HT1080 (cell line): ENCODE data around the gene GNA12. TPM values are rescaled to one million over a fixed set of nuclear protein-coding genes. Genes with fewer than 3 reads are reported as not detected.
A peak's percentile ranks its signal among the peaks of the same experiment; 100 is the strongest.

Experiments used
- DNase-seq: peaks from one replicate; pipeline ENCODE4 v3.0.0-alpha.2; 2015; ENCODE audit warnings: low read depth
- total RNA-seq: library from RNA; depleted of rRNA; stranded (reverse); fragments of >200 nt; shearing (Covaris generic); gene quantifications from 2 replicates; pipeline ENCODE4 v1.2.3, GENCODE V29; 2014

The GNA12 gene
- total RNA-seq, 1 experiment from 2014 or later = 25.1 TPM

- DNase-seq = no peak
Measured at GRCh38 chr7:2782565-2782964, 61.5 kb downstream of the GNA12 start.

DNA sequence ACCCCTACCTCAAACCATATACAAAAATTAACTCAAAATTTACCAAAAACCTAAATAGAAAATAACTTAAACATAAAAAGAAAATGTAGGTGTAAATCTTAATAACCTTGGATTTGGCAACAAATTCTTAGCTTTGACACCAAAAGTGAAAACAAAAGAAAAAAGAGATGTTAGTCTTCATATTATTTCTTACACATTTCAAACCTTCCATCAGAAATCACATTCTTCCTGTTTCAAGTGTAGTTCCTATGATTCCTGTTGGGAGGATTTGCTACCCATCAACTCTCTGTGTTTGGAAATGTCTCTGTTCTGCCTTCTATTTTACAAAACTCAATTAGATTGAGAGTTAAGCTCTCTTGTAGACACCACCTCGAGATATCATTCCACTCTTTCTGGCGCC, 62.0 kb downstream of the GNA12 start:
- no peak for DNase-seq

DNA sequence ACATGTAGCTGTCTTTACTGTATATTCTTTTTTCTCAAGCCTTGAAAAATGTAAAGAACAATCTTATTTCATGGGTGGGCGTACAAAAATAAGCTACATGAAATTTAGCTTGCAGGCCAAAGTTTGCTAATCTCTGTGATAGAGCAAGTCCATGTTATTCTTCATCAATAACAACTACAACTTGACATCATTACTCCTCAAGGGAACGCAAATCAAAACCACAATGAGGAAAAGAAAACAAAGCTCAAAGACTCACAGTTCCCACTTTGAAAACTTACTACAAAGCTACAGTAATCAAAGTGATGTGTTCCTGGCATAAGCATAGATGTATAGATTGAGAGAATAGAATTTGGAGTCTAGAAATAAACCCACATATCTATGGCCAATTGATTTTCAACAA, 62.5 kb downstream of the GNA12 start:
- no peak for DNase-seq

GRCh38 chr7:2779051-2779450, 65.1 kb downstream of the GNA12 start:
- DNase-seq = no peak

- no peak for DNase-seq
Measured at GRCh38 chr7:2777898-2778535, 66.1 kb downstream of the GNA12 start.

GRCh38 chr7:2776401-2776800, 67.7 kb downstream of the GNA12 start:
- DNase-seq = no peak

DNA sequence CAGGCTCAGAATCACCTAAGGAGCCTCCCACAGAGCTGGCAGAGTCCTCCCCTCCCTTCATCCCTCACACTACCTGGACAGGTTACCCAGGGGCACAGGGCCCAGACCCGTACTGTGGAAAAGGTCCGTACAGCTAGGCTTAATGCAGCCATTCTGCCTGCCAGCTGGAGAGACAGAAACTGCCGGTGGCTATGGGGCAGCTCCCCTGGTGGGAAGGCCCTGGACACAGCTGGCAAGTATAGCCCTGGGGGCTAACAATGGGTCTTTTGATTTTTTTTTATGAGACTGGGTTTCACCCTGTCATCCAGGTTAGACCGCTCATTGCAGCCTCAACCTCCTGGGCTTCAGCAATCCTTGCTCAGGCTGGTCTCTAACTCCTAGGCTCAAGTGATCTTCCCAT, 68.3 kb downstream of the GNA12 start:
- DNase-seq = no peak

GRCh38 chr7:2775376-2775775, 68.7 kb downstream of the GNA12 start:
- DNase-seq = no peak

- DNase-seq = no peak
Measured at GRCh38 chr7:2774935-2775334, 69.2 kb downstream of the GNA12 start.

DNA sequence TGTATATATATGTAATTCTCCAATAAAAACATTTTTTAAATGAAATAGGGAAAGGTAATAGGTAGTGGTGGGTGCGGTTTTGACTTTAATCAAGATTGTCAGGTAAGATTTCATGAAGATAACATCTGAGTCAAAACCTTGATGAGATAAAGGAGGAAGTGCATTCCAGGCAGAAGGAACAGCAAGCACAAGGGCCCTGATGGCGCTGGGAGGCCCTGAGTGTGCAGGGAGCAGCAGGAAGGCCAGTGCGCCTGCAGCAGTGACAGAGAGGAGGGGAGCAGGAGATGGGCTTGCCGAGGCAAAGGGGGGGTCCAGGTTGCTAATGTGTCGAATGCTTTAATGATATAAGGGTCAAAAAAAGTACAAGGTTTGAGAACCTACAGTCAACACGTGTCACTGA, 69.8 kb downstream of the GNA12 start:
- no peak for DNase-seq

DNA sequence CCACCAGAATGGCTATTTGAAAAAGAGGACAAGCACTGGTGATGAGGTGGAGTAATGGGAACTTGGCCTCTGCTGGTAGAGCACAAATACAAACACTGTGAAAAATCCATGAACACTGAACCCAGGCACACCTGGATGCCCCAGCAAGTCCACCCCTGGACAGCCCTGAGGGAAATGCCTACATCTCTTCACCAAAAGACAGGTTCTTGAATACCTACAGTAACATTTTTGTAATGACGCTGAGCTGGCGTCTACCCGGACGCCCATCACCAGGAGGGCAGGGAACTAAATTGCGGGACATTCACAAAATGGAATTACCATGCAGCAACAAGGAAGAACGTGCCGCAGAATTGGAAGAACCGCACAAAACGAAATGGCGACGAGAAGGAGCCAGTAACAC, 70.5 kb downstream of the GNA12 start:
- DNase-seq = no peak

GRCh38 chr7:2771274-2771731, 72.8 kb downstream of the GNA12 start:
- no peak for DNase-seq

GRCh38 chr7:2764621-2765020, 79.5 kb downstream of the GNA12 start:
- DNase-seq = no peak

GRCh38 chr7:2763597-2763996, 80.5 kb downstream of the GNA12 start:
- DNase-seq = no peak

- no peak for DNase-seq
Measured at GRCh38 chr7:2761801-2762497, 82.2 kb downstream of the GNA12 start.

DNA sequence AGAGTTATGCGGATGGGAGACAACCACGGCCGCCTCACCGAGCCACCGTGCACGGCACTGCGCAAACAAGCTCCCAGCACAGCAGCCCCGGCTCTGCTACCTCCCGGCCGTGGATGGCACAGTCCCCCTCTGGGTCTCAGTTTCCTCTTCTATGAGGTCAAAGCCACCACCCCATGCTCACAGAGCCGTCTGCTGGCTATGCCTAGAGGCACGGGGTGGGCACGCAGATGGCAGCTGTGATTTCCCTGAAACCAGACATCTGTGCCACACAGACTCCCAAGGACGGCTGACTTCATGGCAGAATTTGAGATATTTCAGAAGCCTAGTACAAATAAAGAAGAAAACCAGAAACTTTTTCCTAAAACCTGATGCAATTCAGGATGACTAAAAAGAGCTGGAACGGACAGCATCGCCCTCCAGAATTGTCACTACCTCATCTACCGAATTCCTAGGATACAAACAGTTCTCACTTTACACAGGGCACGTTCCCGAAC, 82.9 kb downstream of the GNA12 start:
- DNase-seq = no peak

DNA sequence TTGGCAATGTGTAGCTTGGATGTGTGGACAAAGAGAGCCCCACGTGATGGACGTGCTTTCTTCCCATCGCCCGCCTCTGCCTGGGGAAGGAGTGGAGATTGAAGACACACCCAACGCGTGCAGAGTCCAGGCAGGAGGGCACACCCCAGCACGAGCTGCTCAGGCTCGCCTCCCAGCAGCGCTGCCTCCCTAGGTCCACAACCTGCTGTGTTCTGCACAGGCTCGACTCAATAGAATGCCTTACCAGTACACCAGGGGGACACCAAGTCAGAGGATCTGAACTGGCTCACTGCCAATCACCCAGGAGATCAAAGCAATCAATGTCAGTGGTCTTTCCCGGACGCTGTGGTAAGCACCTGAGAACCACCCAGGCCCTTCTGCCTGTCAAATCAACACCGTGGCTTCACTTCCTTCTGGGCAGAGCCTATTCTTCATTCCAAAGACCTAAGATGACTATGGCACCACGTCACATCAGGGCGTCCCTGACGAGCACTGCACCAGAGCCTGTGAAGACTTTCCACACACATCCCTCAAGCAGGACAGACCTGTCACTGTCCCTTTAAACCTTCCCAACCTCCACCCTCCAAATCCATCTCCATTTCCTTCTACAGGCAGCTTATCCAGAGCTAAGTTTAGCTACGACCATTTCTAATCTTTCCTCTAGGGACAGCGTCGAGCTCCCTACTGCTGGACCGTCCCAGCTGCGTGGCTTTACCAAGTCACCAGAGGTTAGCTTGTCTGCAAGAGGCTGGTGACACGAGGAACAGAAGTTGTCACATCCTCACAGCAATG, 83.8 kb downstream of the GNA12 start:
- peak; percentile 48 for DNase-seq

DNA sequence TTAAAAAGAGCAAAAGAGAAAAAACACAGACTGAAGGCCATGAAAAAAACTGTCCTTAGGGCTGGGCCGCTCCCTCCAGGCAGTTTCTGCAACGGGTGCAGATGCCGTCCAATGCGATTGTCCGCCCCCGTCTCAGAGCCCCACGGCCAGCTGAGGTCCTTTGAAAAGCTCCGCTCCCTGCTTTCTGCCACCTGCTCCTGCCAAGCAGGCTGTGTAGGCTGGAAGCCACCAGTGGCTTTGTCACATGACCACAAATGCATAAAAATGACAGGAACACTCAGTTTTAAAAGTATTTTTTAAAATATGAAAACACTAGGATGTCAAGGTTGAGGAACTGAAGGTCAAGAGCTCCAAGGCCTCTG, 84.4 kb downstream of the GNA12 start:
- DNase-seq = no peak

DNA sequence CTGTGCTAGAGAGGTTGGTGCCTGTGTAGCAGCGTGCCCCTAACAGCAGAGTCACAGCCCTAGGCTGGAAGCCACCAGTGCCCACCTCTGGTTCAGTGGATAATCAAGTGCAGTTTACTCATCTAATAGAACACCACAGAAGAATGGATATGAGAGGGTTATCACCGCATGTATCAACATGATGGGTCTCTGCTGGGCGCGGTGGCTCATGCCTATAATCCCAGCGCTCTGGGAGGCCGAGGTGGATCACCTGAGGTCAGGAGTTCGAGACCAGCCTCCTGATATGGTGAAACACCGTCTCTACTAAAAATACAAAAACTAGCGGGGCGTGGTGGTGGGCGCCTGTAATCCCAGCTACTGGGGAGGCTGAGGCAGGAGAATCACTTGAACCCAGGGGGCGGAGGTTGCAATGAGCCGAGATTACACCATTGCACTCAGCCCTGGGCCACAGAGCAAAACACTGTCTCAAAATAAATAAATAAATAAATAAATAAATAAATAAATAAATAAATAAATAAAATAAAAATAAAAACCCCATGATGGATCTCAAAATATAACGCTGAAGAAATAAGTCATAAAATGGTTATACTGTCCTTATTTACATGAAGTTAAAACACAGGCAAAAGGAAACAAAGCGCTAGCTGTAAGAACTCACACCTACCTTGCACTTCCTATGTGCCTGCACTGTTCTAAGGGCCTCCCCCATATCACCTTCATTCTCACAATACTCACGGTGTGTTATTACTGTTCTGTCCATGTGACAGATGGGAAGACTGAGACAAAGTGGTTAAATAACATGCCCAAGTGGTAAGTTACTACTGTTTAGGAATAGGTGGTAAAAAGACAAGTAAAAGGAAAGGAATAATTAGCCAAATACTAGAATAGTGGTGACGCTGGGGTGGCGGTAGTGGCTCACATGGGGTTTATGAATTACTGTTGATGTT, 85.2 kb downstream of the GNA12 start:
- DNase-seq = no peak

DNA sequence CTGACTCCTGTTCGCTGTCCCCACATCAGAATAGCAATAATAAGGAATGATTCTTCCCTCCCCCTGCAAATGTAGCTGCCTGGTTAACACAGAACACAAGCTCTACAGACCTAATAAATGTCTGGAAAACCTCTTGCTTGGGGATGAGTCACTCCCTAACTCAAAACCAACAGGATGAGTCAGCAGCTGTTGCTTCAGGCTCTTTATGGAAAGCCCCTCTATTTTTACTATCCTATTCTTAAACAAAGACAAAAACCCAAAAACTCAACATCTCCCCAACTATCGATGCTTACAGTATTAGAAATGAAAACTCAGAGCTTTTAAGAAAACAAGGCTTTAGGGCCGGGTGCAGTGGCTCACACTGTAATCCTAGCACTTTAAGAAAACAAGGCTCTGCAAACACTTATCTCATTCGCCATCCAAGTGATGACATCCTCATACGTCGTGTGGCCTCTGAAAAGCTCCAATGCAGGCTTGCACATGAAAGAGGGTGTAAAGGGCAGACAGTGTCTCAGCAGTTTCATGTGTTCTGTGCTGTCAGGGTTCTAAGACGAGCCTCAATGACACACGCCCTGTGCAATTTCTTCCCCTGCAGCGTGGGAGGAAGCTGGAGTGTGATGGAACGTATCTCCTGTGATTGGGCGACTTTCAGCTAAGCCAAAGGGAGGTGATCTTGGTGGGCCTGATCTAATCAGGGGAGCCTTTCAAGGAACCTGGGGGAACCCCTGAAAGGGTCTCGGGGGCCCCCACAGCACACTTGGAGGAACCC, 86.0 kb downstream of the GNA12 start:
- DNase-seq = peak; percentile 97
